Skin epidermis (tissue), 12 donors: ENCODE measurements around the gene PRR36.

ENCODE experiments used
- H3K27ac ChIP-seq, 21 experiments: fragments of 200-600 bp; sonication (generic) in 11 of 21; one replicate each; pipeline ENCODE4 v1.5.0; 2020; ENCODE audit warnings: mild to moderate bottlenecking in 3 of 21, inconsistent platforms in 2 of 21, moderate library complexity in 2 of 21
- H3K4me3 ChIP-seq, 7 experiments: fragments of 200-600 bp; sonication (generic) in 2 of 7; one replicate each; pipeline ENCODE4 v1.5.0; 2020; ENCODE audit warnings: inconsistent platforms in 2 of 7, mild to moderate bottlenecking in 2 of 7, moderate library complexity in 1 of 7

Gene PRR36

DNA sequence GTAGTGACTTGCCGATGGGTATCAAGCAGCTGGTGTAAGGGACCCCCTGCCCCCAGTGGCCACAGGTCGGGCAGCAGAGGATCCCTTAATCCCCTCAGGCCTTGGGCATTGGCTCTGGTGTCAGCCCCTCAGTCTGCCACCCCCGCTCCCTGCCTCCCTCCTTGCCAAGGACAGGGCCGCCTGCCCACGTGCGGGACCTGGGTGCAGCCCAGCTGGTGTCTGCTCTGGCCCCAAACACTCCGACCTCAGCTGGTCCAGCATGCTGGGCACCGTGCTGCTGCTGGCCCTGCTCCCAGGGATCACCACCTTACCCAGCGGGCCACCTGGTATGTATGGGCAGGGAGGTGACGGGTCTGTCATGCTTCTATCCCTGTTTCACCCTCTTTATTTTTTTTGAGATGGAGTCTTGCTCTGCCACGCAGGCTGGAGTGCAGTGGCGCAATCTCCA is 40.4 kb upstream of the PRR36 start, which contains the start of gene TGFBR3L:
TSS of gene TGFBR3L (plus strand) at position 233 of the 448 bp plus-strand sequence.
- Histone ChIP-seq H3K4me3 (no peak within 1 kb of the TSS), H3K27ac (no peak within 1 kb of the TSS)

DNA sequence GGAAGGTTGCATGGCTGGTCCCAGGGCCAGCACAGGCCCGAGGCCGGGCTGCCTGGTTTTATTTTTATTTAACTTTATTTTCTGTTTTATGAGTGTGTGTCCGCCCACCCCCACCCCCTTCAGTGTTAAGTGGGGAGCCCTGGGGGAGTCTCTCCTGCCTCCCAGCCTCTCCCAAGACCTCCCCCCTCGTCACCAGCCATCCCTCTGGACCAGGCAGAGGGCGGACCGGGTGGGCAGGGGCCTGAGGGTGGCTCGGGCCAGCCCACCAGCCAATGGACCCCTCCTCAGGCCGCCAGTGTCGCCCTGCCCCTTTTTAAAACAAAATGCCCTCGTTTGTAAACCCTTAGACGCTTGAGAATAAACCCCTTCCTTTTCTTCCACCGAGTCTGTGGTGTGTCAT is 39.9 kb upstream of the PRR36 start:
- H3K4me3 ChIP-seq = no peak overlapping the region
- H3K27ac ChIP-seq = no peak overlapping the region

DNA sequence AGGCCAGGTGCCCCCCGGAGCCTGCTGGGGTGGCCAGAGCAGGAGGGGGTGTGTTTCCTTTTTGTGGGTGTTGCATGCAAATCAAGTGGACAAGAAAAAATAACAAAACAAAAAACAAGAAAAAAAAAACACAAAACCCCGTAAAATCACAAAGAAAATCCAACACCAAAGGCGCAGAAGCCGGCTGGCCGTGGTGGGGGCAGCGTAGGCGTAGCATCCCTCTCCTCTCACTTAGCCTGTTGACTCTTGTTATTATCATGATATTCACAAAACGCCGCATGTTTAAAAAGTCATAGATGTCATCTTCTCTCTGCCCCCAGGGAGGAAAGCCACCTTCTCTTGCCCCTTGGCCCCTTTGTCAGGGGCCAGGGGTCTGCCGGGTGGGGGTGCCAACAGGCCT is 39.5 kb upstream of the PRR36 start:
- Histone ChIP-seq H3K4me3 (no peak overlapping the region), H3K27ac (no peak overlapping the region)

DNA sequence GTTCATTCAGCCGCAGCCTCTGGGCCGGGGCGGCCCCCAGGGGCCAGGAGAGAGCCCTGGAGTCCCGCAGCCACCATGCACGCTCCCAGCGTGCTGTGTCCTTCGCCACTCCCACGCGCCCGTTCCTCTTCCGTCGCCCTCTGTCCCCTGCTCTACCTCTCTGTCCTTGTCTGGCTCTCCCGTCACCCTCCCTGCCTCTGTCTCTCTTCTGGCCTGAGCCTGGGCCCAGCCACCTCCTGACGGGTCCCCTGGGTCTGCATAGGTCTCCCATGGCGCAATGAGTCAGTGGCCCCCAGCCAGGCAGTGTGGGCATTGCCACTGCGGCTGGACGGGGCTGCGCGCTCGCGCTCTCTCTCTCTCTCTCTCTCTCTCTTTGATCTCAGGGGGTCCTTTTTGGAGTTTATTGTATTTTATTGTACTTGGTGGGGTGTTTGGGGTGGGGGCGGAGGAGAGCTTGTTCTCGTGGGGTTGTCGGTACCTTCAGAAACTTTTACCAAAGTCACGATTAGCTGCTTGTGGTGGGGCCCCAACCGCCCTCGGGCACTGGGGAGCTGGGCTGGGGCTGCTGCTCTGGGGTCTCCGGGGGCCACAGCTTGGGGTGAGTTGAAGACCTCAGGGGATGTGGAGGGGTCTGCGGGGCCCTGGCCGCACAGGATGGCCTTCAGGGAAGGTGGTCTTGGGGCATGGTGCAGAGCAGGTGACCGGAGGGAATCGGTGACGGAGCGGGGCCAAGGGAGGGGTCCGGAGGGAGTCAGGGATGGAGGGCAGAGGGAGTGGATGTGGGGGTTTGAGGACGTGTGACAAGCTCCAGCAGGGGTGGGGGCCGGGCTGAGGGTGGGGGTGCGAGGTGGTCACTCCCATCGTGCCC is 38.7 kb upstream of the PRR36 start:
- Histone ChIP-seq H3K27ac (no peak overlapping the region), H3K4me3 (no peak overlapping the region)

DNA sequence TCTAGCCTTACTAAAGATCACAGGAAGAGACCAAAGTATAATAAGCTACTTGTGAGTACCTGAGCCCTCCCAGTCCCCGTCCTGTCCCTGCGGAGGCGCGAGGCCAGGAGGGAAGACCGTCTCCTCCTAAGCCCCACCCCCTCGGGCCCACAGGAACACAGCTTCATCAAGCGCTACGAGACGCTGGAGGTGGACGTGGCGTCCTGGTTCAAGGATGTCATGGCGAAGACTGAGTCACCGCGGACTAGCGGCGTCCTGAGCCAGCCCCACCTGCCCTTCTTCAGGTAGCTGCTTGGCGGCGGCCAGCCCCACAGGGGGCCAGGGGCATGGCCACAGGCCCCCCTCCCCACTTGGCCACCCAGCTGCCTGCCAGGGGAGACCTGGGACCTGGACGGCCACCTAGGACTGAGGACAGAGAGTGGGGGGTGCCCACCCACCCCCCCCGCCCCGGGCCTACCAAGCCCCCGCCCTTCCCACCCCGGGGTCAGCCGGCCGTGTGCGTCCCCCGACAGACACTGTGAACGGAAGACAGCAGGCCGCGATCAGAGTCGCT is 38.0 kb upstream of the PRR36 start:
- Histone ChIP-seq H3K27ac (no peak overlapping the region), H3K4me3 (no peak overlapping the region)

DNA sequence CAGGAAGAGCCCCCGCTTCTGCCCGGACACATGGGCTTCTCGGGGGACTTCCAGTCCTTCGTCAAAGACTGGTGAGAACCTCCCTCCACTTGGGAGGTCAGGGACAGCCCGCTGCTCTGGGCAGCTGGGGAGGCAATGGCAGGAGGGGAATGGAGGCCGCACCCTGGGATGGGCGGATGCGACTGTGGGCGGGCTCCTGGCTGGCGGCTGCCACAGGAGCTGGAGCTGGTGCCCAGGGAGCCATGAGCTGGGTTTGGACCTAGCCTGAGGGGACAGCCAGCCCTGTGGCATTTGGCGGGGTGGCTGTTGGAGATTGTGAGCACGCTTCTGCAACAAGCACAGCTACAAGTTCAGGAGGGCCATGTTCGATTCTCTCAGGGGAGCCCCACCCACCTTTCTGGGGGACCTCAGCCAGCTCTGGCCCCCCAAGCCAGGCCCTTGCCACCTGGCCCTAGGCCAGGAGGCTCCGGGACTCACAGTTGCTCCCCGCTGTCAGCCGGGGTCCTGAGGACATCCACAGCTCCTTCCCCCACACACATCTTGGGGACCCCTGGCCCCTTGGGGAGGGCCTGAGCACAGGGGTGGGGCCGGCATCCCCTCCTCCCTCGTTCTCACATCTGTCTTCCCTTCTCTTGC is 37.4 kb upstream of the PRR36 start:
- H3K27ac ChIP-seq = no peak overlapping the region
- H3K4me3 ChIP-seq = no peak overlapping the region

DNA sequence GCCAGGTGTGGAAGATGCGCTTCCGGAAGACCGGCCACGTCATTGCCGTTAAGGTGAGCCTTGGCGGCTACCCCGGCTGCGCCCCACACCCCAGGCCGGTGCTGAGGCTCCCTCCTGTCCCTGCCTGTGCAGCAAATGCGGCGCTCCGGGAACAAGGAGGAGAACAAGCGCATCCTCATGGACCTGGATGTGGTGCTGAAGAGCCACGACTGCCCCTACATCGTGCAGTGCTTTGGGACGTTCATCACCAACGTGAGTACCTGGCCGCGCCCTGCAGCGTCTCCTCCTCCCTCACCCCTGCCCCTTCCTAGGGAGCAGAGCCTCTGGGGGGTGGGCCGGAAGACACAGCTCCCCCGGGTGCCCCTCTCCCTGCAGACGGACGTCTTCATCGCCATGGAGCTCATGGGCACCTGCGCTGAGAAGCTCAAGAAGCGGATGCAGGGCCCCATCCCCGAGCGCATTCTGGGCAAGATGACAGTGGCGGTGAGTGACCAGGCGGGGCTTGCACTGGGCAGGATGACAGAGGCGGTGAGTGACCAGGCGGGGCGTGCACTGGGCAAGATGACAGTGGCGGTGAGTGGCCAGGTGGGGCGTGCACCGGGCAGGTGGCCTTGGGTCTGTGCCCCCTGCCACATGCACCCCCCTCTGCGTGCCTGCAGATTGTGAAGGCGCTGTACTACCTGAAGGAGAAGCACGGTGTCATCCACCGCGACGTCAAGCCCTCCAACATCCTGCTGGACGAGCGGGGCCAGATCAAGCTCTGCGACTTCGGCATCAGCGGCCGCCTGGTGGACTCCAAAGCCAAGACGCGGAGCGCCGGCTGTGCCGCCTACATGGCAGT is 36.4 kb upstream of the PRR36 start:
- no peak overlapping the region for H3K27ac ChIP-seq
- H3K4me3 ChIP-seq = no peak overlapping the region

DNA sequence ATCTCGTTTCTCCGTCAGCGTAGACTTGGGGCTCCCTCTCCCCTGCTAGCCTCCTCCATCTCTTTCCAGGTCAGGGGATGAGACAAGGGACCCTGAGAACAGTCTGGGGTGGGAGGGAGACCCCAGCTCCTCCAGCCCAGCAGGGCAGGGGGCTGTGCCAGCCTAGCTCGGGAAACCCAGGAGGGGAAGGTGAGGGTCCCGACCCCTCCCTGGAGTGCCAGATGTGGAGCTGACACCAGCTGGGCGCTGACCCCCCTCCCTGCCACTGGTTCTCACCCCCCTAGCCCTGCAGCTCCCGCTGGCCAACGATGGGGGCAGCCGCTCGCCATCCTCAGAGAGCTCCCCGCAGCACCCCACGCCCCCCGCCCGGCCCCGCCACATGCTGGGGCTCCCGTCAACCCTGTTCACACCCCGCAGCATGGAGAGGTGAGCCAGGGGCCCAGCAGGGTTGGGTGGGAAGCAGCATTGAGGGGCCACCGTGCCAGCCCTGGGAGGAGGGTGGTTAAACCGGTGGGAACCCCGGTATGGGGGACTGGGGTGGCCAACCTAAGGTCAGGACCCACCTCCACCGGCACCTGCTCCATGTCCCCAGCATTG is 35.4 kb upstream of the PRR36 start:
- Histone ChIP-seq H3K27ac (no peak overlapping the region), H3K4me3 (no peak overlapping the region)

DNA sequence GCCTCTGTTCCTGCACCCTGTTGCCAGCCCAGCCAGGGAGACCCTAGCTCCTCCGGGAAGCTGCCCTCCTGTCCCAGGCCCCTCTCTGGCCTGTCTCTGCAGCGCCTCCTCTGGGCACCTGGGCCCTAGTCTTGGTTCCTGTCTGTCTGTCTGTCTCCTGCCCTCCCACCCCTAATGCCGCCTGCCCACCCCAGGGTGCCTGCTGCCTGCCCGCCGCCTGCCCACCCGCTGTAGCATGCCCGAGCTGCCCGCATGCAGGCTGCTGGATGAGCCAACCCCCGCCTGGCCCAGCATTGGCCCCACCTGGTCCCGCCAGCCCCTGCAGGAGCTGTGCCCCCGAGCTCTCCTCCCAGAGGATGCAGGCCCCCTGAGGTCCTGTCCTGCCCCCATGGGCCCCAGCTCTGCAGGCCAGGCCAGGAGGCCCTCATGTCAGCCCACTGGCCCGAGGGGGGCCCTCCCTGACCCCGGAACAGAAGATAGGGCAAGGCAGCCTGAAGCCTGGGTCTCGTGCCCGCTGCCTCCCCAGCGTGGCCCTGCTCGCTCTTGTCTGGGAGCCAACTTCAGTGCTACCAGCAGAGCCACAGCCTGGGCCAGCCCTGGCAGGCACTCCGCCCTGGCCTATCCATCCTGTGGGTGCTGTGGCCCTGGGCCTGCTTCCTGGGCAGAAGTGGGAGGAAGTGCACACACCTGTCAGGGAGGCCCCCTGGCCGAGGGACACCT is 34.7 kb upstream of the PRR36 start:
- Histone ChIP-seq H3K27ac (no peak overlapping the region), H3K4me3 (no peak overlapping the region)

DNA sequence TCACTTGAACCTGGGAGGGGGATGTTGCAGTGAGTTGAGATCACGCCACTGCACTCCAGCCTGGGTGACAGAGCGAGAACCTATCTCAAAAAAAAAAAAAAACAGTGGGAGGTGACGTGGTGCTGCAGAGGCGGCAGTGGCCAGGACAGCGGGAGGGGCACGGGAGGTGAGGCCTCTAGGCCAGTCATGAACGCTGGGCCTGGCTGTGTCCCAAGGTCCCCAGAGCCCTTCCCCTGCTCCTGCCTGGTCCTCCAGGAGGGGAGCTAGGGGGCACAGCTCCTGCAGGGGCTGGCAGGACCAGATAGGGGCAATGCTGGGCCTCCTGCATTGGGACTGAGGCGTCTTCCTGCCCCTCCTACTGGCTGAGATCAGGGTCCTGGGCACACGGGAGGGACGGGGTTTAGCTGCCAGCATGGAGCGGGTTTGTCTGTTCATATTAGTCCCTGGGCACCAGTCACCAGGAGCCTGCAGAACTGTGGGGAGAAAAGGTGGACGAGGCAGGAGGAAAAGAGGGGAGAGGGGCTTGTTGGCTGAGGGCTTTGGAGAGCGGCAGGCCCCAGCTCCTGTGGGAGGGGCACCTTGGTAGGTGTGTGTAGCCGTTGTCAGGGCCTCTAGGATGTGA is 34.0 kb upstream of the PRR36 start:
- Histone ChIP-seq H3K27ac (no peak overlapping the region), H3K4me3 (no peak overlapping the region)

DNA sequence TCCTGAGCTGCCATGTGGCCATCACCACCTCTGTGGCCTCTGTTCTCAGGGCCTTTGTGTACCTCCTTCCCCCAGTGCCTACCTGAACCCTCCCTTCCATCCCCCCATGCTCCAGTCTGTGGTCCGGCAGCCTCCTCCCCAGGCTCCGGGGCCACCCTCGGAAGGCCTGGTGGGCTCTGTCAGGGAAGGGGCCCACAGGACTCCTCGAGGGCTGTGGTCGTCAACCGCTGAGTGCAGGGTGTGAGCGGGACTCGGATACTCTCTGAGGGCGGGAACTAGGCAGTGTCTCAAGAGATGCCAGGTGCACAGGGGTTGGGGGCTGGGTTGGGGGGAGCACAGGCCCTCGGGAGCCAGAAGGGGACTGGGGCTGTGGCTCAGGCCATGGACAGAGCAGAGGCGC is 33.4 kb upstream of the PRR36 start:
- Histone ChIP-seq H3K27ac (no peak overlapping the region), H3K4me3 (no peak overlapping the region)

DNA sequence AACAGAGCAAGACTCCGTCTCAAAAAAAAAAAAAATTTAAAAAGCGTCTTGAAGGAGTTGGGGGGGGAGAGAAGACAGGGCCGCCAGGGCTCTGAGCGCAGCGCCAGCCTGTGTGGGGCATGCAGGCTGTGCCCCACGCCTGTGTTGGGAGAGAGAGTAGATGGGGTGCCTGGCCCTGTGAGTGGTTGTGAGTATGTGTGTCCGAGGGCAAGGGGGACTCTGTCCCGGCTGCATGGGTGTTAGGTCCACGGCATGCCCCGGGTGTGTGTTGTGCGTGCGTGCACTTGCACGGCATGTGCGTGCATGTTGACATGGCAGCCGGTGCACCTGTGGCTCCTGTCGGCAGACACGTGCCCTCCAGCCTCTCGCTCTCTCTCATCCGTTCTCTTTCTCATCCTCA is 32.9 kb upstream of the PRR36 start:
- H3K27ac ChIP-seq = no peak overlapping the region
- no peak overlapping the region for H3K4me3 ChIP-seq

DNA sequence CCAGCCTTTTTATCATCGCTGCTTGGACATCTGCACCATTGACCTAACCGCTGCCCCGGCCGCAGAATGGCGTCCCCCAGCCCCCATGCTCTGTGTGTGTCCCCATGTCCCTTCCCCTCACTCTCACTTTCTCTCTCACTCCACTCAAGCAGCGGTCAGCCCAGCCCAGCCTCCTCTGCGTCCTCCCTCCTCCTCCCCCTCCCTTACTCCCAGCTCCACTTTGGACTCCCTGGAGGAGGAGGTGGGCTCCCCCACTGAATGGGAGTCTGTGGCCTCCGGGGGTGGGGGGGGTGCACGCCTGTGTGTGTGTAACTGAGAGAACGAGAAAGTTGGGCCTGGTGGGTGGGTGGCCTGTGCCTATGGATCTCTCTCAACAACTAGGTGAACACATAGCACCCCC is 31.7 kb upstream of the PRR36 start:
- H3K27ac ChIP-seq = no peak overlapping the region
- no peak overlapping the region for H3K4me3 ChIP-seq

DNA sequence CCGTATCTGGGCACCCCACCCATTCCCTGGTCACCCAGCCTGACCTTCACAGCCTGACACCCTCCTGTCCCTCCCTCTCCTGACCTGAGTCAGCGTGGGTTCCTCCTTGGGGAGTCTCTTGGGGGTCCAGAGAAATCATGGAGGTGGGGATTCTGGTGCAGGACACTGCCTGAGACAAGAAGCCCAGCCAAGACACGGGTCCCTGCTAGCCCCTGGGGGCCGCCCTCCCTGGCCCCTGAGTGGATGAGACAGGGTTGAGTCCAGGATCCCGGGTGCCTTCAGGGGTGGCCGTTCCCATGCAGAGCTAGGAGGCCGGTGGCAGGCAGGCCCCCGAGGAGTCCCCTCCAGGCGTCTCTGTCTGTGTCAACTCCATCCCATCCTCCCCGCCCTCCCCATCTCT is 31.1 kb upstream of the PRR36 start:
- peak overlapping the region in 2 of 7 experiments; percentile 88 to 91 for H3K4me3 ChIP-seq
- H3K27ac ChIP-seq = peak overlapping the region in 1 of 21 experiments; percentile 90

DNA sequence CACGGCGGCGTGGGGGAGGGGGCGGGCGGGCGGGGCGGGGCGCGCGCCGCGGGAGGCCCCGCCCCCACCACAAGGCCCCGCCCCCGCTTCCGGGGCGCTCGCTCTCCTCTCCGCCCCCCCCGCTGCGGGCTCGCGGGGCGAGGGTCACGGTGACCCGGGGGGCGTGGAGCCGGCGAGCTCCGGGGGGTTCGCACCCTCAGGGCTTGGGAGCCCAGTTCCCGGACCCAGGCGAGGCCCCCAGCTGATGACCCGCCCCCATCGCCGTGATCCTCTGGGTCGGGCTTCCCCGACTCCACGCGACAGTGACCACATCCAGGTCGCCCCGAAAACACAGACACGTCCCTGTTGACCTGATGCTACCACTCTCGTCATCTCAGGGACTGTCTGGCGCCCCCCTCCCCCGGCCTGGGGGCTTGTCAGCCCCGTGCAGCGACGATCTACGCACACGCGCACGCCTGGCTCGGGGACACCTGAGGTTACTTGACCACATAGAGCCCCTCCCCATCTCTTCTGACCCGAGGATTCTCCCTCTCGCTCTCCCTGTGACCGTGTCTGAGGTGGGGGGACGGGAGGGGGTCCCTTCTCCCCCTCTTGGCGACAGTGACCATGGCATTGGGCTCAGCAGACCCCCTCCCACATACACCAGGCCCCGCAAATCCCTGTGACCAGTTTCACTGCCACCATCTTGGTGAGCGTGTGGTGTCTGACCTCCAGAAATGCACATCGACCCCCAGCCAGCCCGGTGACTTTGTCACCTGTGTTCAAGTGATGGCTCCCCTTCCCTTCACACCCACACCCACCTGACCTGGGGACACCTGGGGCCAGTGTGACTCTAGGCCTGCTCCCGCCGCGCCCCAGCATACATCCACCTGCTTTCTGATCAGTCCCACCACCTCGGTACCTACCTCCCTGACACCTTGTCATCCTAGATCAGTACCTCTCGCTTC is 30.2 kb upstream of the PRR36 start:
- peak overlapping the region; percentile 61 to 91 (median 83) for H3K4me3 ChIP-seq
- H3K27ac ChIP-seq = peak overlapping the region; percentile 28 to 95 (median 89)

DNA sequence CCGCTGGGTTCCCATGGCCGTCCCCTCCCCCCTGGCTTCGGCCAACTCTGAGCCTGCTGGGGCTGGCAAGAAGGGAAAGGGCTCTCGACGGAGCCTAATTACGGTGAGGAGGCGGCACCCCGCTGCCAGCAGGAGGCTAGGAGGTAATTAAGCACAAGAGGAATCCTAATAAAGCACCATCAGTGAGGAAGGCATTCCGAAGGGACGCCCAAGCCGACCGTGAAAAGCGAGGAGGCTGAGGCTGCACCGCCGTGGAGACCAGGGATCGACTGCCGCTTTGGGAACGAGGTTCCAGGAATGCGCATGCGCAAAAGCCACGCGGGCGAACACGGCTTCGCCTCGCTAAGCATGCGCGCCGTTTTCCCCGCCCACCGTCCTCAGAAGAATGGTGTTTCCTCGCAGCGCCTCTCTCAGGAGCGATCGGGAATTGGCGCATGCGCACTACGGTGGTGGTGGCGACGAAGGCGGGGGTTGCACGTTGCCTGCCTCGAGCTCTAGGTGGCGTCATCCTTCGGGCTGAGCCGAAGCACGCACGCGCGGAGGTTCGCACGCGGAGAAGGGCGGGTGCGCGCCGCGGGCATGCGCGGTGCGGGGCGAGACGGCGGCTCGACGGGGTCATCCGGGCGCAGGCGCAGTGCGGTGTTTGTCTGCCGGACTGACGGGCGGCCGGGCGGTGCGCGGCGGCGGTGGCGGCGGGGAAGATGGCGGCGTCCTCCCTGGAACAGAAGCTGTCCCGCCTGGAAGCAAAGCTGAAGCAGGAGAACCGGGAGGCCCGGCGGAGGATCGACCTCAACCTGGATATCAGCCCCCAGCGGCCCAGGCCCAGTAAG is 29.3 kb upstream of the PRR36 start, which contains the start of gene MAP2K7:
TSS of gene MAP2K7 (plus strand) at position 634 of the 830 bp plus-strand sequence. CDS start at position 702, 68 bp downstream.
- Histone ChIP-seq H3K27ac (peak within 1 kb of the TSS; percentile 64 to 95 (median 91)), H3K4me3 (peak within 1 kb of the TSS; percentile 61 to 91 (median 83))
